Neural cell (in vitro differentiated cells): ENCODE measurements around the gene FOSL1.
"Not testable (repeated sequence)": the region's sequence is repeated elsewhere in the genome, so short reads cannot be mapped to it uniquely, and the experiment has no call there.

Experiments
- EP300 ChIP-seq: fragments of 450-650 bp; conservative IDR thresholded peaks from 2 replicates; pipeline ENCODE4 v1.6.1; 2014; ENCODE audit warnings: antibody characterized with exemption, mild to moderate bottlenecking, moderate library complexity; ENCODE audit not compliant: poor library complexity, severe bottlenecking
- EZH2 ChIP-seq: fragments of 200-600, 300-800 bp; shearing (Covaris generic), sonication (generic); IDR thresholded peaks from 2 replicates; pipeline ENCODE4 v1.6.1; 2014; ENCODE audit warnings: antibody characterized with exemption, low read length, borderline replicate concordance, mild to moderate bottlenecking; ENCODE audit not compliant: insufficient read depth, poor library complexity, severe bottlenecking
- MXI1 ChIP-seq: fragments of 450-650 bp; conservative IDR thresholded peaks from 2 replicates; pipeline ENCODE4 v1.6.1; 2014; ENCODE audit warnings: antibody characterized with exemption, mild to moderate bottlenecking; ENCODE audit not compliant: poor library complexity, severe bottlenecking
- POLR2AphosphoS5 ChIP-seq: IDR thresholded peaks from 2 replicates; pipeline ENCODE4 v1.6.1; 2012
- RAD21 ChIP-seq: fragments of 450-650 bp; conservative IDR thresholded peaks from 2 replicates; pipeline ENCODE4 v1.6.1; 2014; ENCODE audit warnings: antibody characterized with exemption, mild to moderate bottlenecking, moderate library complexity
- REST ChIP-seq: IDR thresholded peaks from 2 replicates; pipeline ENCODE4 v1.6.1; 2012; ENCODE audit warnings: borderline replicate concordance
- TAF1 ChIP-seq: IDR thresholded peaks from 2 replicates; pipeline ENCODE4 v1.6.1; 2012; ENCODE audit warnings: low read depth
- TF ChIP-seq, protein P1 (sequence below): fragments of 450-650 bp; IDR thresholded peaks from 2 replicates; pipeline ENCODE4 v1.5.1; 2014; ENCODE audit warnings: antibody characterized with exemption, mild to moderate bottlenecking, moderate library complexity; ENCODE audit not compliant: poor library complexity, severe bottlenecking

- TF ChIP-seq EP300, POLR2AphosphoS5, MXI1, RAD21, EZH2, TAF1, REST: not testable (repeated sequence)
- TF ChIP-seq, protein P1, sequence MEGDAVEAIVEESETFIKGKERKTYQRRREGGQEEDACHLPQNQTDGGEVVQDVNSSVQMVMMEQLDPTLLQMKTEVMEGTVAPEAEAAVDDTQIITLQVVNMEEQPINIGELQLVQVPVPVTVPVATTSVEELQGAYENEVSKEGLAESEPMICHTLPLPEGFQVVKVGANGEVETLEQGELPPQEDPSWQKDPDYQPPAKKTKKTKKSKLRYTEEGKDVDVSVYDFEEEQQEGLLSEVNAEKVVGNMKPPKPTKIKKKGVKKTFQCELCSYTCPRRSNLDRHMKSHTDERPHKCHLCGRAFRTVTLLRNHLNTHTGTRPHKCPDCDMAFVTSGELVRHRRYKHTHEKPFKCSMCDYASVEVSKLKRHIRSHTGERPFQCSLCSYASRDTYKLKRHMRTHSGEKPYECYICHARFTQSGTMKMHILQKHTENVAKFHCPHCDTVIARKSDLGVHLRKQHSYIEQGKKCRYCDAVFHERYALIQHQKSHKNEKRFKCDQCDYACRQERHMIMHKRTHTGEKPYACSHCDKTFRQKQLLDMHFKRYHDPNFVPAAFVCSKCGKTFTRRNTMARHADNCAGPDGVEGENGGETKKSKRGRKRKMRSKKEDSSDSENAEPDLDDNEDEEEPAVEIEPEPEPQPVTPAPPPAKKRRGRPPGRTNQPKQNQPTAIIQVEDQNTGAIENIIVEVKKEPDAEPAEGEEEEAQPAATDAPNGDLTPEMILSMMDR = not testable (repeated sequence)
Observed at GRCh38 chr11:65848693-65849092, 51.5 kb downstream of the FOSL1 start.
